ENCODE results near the gene NDUFA6. TPM values are rescaled to one million over a fixed set of nuclear protein-coding genes. Genes with fewer than 3 reads are reported as not detected.

Gene NDUFA6
- total RNA-seq, 1 experiment from 2014 or later = 119 TPM

DNA sequence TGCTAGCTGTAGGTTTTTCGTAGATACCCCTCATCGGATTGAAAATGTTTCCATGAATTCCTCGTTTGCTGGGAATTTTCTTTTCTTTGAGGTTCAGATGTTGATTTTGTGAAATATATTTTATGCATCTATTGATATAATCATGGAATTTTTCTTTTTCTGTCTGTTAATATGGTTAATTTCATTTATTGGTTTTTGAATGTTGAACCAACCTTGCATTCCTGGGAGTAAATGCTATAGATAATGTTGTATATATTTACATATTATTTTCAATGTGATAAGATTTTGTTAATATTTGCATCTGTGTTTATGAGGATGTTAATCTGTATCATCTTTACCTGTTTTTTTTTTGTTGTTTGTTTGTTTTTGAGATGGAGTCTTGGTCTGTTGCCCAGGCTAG lies 10.6 kb upstream of the NDUFA6 start:
- TF ChIP-seq, protein P1, sequence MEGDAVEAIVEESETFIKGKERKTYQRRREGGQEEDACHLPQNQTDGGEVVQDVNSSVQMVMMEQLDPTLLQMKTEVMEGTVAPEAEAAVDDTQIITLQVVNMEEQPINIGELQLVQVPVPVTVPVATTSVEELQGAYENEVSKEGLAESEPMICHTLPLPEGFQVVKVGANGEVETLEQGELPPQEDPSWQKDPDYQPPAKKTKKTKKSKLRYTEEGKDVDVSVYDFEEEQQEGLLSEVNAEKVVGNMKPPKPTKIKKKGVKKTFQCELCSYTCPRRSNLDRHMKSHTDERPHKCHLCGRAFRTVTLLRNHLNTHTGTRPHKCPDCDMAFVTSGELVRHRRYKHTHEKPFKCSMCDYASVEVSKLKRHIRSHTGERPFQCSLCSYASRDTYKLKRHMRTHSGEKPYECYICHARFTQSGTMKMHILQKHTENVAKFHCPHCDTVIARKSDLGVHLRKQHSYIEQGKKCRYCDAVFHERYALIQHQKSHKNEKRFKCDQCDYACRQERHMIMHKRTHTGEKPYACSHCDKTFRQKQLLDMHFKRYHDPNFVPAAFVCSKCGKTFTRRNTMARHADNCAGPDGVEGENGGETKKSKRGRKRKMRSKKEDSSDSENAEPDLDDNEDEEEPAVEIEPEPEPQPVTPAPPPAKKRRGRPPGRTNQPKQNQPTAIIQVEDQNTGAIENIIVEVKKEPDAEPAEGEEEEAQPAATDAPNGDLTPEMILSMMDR (IDR thresholded peaks at IDR 0.05; ENCODE audit: insufficient read depth in 1 of 2, low read depth in 1 of 2, low read length in 1 of 2, severe bottlenecking in 1 of 2, unreplicated experiment in 1 of 2) = no peak
- Histone ChIP-seq H3K4me1 (no peaks in the 10 kb centered on the region), H3K4me3 (ENCODE audit: low read depth, low read length) (no peak overlapping the region), H3K27me3 (replicated peaks; ENCODE audit: control insufficient read depth, insufficient read depth, low read length) (no peaks in the 10 kb centered on the region), H3K9me3 (peaks cover 16% of the 10 kb centered on the region), H3K36me3 (ENCODE audit: control insufficient read depth, insufficient read depth, low read length) (no peaks in the 10 kb centered on the region)
- BruUV-seq (replicated peaks) = no TSS peak
- POLR2A ChIA-PET = no interaction called here
- DNase-seq = no peak
- no peaks in the 10 kb centered on the region for H3K4me1 Mint-ChIP-seq (ENCODE audit: low read depth, unreplicated experiment)
- no peak overlapping the region for H3K27ac Mint-ChIP-seq (ENCODE audit: unreplicated experiment)
- H3K4me3 Mint-ChIP-seq (ENCODE audit: unreplicated experiment) = no peak overlapping the region
- intact Hi-C loops (cut with micrococcal nuclease; ENCODE audit: unreplicated experiment) = no loop called here
- peaks cover 17% of the 10 kb centered on the region for H3K9me3 Mint-ChIP-seq (ENCODE audit: unreplicated experiment)
- CTCF ChIA-PET = no interaction called here
- no peaks in the 10 kb centered on the region for H3K27me3 Mint-ChIP-seq (ENCODE audit: insufficient read depth, unreplicated experiment)
- H3K36me3 Mint-ChIP-seq (ENCODE audit: insufficient read depth, unreplicated experiment) = no peaks in the 10 kb centered on the region

DNA sequence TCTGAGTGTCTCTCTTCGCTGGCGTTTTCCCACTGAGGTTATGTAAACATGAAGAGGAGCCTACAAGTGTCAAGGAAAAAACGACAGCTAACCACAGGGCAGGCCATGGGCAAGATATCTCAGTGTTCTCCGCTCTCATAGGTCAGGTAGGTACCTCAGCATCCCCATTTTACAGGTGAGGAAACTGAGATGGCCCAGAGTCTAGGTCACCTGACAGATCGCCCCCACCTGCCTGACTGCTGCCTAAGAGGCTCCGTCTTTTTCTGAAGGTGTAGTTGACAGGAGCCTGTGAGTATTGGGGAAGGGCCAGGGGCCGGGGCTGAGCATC lies 847 bp upstream of the NDUFA6 start:
- Histone ChIP-seq H3K36me3 (ENCODE audit: control insufficient read depth, insufficient read depth, low read length) (no peaks in the 10 kb centered on the region), H3K27me3 (replicated peaks; ENCODE audit: control insufficient read depth, insufficient read depth, low read length) (no peaks in the 10 kb centered on the region), H3K4me1 (no peaks in the 10 kb centered on the region), H3K4me3 (ENCODE audit: low read depth, low read length) (peak overlapping the region; percentile 79), H3K9me3 (no peaks in the 10 kb centered on the region)
- TF ChIP-seq, protein P1 (IDR thresholded peaks at IDR 0.05; ENCODE audit: insufficient read depth in 1 of 2, low read depth in 1 of 2, low read length in 1 of 2, severe bottlenecking in 1 of 2, unreplicated experiment in 1 of 2) = no peak
- H3K27me3 Mint-ChIP-seq (ENCODE audit: insufficient read depth, unreplicated experiment) = no peaks in the 10 kb centered on the region
- H3K4me3 Mint-ChIP-seq (ENCODE audit: unreplicated experiment) = peak overlapping the region; percentile 93
- ChIA-PET CTCF (interaction anchor here (0.5 to 2.6 kb wide), 12 partner anchors 11 to 353 kb away, joined by 3 to 46 read pairs (median 4); partner anchors contain the start of genes NAGA and SMDT1), POLR2A (interaction anchor here (0.6 to 2.7 kb wide), 7 partner anchors 12 to 277 kb away, joined by 3 to 15 read pairs (median 3); partner anchors contain the start of gene SMDT1)
- BruUV-seq (replicated peaks) = TSS peak; percentile 31
- peak overlapping the region; percentile 99 for H3K27ac Mint-ChIP-seq (ENCODE audit: unreplicated experiment)
- H3K4me1 Mint-ChIP-seq (ENCODE audit: low read depth, unreplicated experiment) = peaks cover 9% of the 10 kb centered on the region
- DNase-seq = no peak
- intact Hi-C loops (cut with micrococcal nuclease; ENCODE audit: unreplicated experiment) = loop anchor here (1.0 to 10.0 kb wide), 6 partner anchors 17 to 353 kb away; partner anchors contain the start of gene PHETA2
- peaks cover 38% of the 10 kb centered on the region for H3K36me3 Mint-ChIP-seq (ENCODE audit: insufficient read depth, unreplicated experiment)
- H3K9me3 Mint-ChIP-seq (ENCODE audit: unreplicated experiment) = peaks cover 10% of the 10 kb centered on the region

DNA sequence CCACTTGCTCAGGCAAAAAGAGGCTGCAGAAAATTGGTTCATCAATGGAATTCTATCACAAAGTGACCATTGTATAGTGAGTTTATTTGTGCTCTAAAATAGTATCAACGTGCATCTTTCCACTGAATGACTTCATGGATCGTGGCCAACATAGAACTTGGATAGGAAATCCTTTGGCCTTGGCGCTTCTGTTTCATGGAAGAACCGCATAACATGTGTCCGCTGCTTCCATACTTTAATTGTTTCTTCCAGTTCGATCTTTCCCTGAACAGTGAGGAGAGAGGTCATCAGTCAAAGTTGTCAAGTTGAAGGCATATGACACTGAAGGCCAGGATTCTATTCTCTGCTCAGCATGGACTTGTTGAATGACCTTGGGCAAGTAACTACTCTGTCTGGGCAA lies 4.5 kb downstream of the NDUFA6 start:
- no peak overlapping the region for H3K27ac Mint-ChIP-seq (ENCODE audit: unreplicated experiment)
- Histone ChIP-seq H3K27me3 (replicated peaks; ENCODE audit: control insufficient read depth, insufficient read depth, low read length) (no peaks in the 10 kb centered on the region), H3K9me3 (no peaks in the 10 kb centered on the region), H3K36me3 (ENCODE audit: control insufficient read depth, insufficient read depth, low read length) (peaks cover 2% of the 10 kb centered on the region; the same call in 1 of the 2 replicates), H3K4me1 (no peaks in the 10 kb centered on the region), H3K4me3 (ENCODE audit: low read depth, low read length) (no peak overlapping the region)
- peaks cover 60% of the 10 kb centered on the region for H3K36me3 Mint-ChIP-seq (ENCODE audit: insufficient read depth, unreplicated experiment)
- TF ChIP-seq, protein P1 (IDR thresholded peaks at IDR 0.05; ENCODE audit: insufficient read depth in 1 of 2, low read depth in 1 of 2, low read length in 1 of 2, severe bottlenecking in 1 of 2, unreplicated experiment in 1 of 2) = no peak
- no TSS peak for BruUV-seq (replicated peaks)
- intact Hi-C loops (cut with micrococcal nuclease; ENCODE audit: unreplicated experiment) = no loop called here
- H3K4me1 Mint-ChIP-seq (ENCODE audit: low read depth, unreplicated experiment) = peaks cover 10% of the 10 kb centered on the region
- no peaks in the 10 kb centered on the region for H3K27me3 Mint-ChIP-seq (ENCODE audit: insufficient read depth, unreplicated experiment)
- POLR2A ChIA-PET = no interaction called here
- CTCF ChIA-PET = no interaction called here
- no peak overlapping the region for H3K4me3 Mint-ChIP-seq (ENCODE audit: unreplicated experiment)
- no peak for DNase-seq
- peaks cover 10% of the 10 kb centered on the region for H3K9me3 Mint-ChIP-seq (ENCODE audit: unreplicated experiment)

Measured in Caco-2 (cell line).